Right lobe of liver (tissue), 6 donors: ENCODE data around the gene PRKCZ. TPM values are rescaled to one million over a fixed set of nuclear protein-coding genes. Genes with fewer than 3 reads are reported as not detected.

Source experiments
- ATAC-seq, 4 donors: fragments of 200-7000 bp; cut with Tn5 transposase; one replicate each; pipeline ENCODE4 v1.9.1; 2020; ENCODE audit warnings: mild to moderate bottlenecking in 4 of 4, moderate library complexity in 4 of 4
- DNase-seq, 3 donors: peaks; one replicate each; pipeline ENCODE4 v3.0.0-alpha.2; 2020
- H3K27ac ChIP-seq, 3 donors: fragments of 200-600 bp; one replicate each; pipeline ENCODE4 v1.8.0; 2022
- H3K27me3 ChIP-seq, 2 donors: fragments of 200-600 bp; one replicate each; pipeline ENCODE4 v1.8.0; 2022
- H3K36me3 ChIP-seq, 4 donors: fragments of 200-600 bp; sonication (generic) in 1 of 4; one replicate each; pipeline versions ENCODE4 v1.5.1 to v1.8.0; 2017 to 2022; ENCODE audit warnings: control low read depth in 1 of 4
- H3K4me1 ChIP-seq, 4 donors: fragments of 200-600 bp; sonication (generic) in 1 of 4; one replicate each; pipeline versions ENCODE4 v1.5.1 to v1.8.0; 2017 to 2022; ENCODE audit warnings: control low read depth in 1 of 4
- H3K4me3 ChIP-seq, 3 donors: fragments of 200-600 bp; one replicate each; pipeline ENCODE4 v1.8.0; 2022
- H3K9me3 ChIP-seq, 4 donors: fragments of 200-600 bp; sonication (generic) in 1 of 4; one replicate each; pipeline versions ENCODE4 v1.5.1 to v1.8.0; 2017 to 2022; ENCODE audit warnings: control low read depth in 1 of 4
- CTCF ChIP-seq, 4 donors: fragments of 200-600 bp in 3 of 4; fragments of 450-650 bp in 1 of 4; IDR thresholded peaks; one replicate each; pipeline versions ENCODE4 v1.5.1 to v1.8.0; 2016 to 2022; ENCODE audit warnings: antibody characterized with exemption in 4 of 4, mild to moderate bottlenecking in 2 of 4
- POLR2A ChIP-seq: fragments of 450-650 bp; IDR thresholded peaks from one replicate; pipeline ENCODE4 v1.6.1; 2017; ENCODE audit warnings: antibody characterized with exemption, mild to moderate bottlenecking
- WGBS: methylation state at CpG from one replicate; pipeline ENCODE4 v1.1.6; 2018; ENCODE audit warnings: low coverage, low lambda C conversion rate; ENCODE audit not compliant: insufficient coverage; ENCODE audit errors: missing lambda C conversion rate; 5-methylcytosine and 5-hydroxymethylcytosine counted together
- intact Hi-C, 2 donors: fragments of 100-400 bp; cut with DNase I; formaldehyde crosslinking; loops; one replicate each; pipeline versions ENCODE4 v1.11.2 to v1.14.1; 2022
- total RNA-seq, 6 experiments: library from RNA; depleted of rRNA in 2 of 6; stranded (reverse); fragments of >200 nt in 2 of 6; fragmentation: NEBNext Ultra II Directional in 3 of 6; extraction: Animal tissue kit (Norgen Biotek cat#: 25700) in 3 of 6; gene quantifications; one replicate each; pipeline versions ENCODE4 v1.1.0 to v1.2.4, GENCODE V29; 2016 to 2023
- donor health status: DM: no; HTN: yes; CAD: no.
- donor health status: DM: no; HTN: no; CAD: no.
- donor health status: DM: no; HTN: no; CAD: no.
- donor health status: DM: no; HTN: yes; CAD: no.
- donor health status: DM: no; HTN: yes; CAD: no.

The PRKCZ gene
- total RNA-seq, 6 experiments from 2014 or later = 10.3 to 20.1 (median 15.8) TPM

- WGBS = 0% methylated on average over 4 of the region's 17 CpGs
- Histone ChIP-seq H3K4me3 (peak overlapping the region; percentile 59 to 77 (median 67)), H3K9me3 (no peaks in the 10 kb centered on the region), H3K4me1 (peaks cover 0 to 65% (median 35%) of the 10 kb centered on the region in 4 donors), H3K27ac (peak overlapping the region; percentile 68 to 93 (median 73)), H3K36me3 (no peaks in the 10 kb centered on the region), H3K27me3 (no peaks in the 10 kb centered on the region)
- DNase-seq = no peak
- TF ChIP-seq CTCF (IDR thresholded peaks at IDR 0.05) = no peak
- TF ChIP-seq POLR2A = no peak
- intact Hi-C loops = loop anchor here in 1 of 2 donors (5.0 to 10.0 kb wide), 2 partner anchors 35 to 72 kb away; no protein-coding TSS in a partner anchor
- peak in 2 of 4 donors; percentile 0 to 29 for ATAC-seq
Measured at GRCh38 chr1:2232255-2232915, 182.2 kb downstream of the PRKCZ start.

GRCh38 chr1:2232916-2233438 lies 182.8 kb downstream of the PRKCZ start:
- ATAC-seq (peak in 3 of 4 donors; percentile 1 to 13 (median 4)), DNase-seq (peak in 1 of 3 donors; percentile 75)
- Histone ChIP-seq H3K36me3 (no peaks in the 10 kb centered on the region), H3K27me3 (no peaks in the 10 kb centered on the region), H3K27ac (peak overlapping the region; percentile 68 to 93 (median 73)), H3K4me3 (peak overlapping the region; percentile 59 to 77 (median 67)), H3K4me1 (peaks cover 0 to 71% (median 38%) of the 10 kb centered on the region in 4 donors), H3K9me3 (no peaks in the 10 kb centered on the region)
- TF ChIP-seq CTCF (IDR thresholded peaks at IDR 0.05) = no peak
- no peak for TF ChIP-seq POLR2A
- 9% methylated on average over 6 of the region's 23 CpGs for WGBS
- intact Hi-C loops = loop anchor here in 1 of 2 donors (5.0 to 10.0 kb wide), 2 partner anchors 36 to 72 kb away; no protein-coding TSS in a partner anchor

GRCh38 chr1:2233468-2233867 lies 183.3 kb downstream of the PRKCZ start:
- TF ChIP-seq POLR2A (no peak), CTCF (IDR thresholded peaks at IDR 0.05) (no peak)
- ATAC-seq = no peak
- H3K27ac ChIP-seq = peak overlapping the region; percentile 68 to 93 (median 68)
- H3K4me3 ChIP-seq = peak overlapping the region in 2 of 3 donors; percentile 59 to 67
- no peaks in the 10 kb centered on the region for H3K9me3 ChIP-seq
- intact Hi-C loops = loop anchor here in 1 of 2 donors (5.0 to 10.0 kb wide), 2 partner anchors 36 to 71 kb away; no protein-coding TSS in a partner anchor
- H3K36me3 ChIP-seq = no peaks in the 10 kb centered on the region
- 25% methylated on average over 7 of the region's 12 CpGs for WGBS
- no peak for DNase-seq
- peaks cover 0 to 76% (median 43%) of the 10 kb centered on the region in 4 donors for H3K4me1 ChIP-seq
- H3K27me3 ChIP-seq = no peaks in the 10 kb centered on the region

GRCh38 chr1:2233997-2234761 lies 184.0 kb downstream of the PRKCZ start:
- Histone ChIP-seq H3K4me3 (peak overlapping the region in 2 of 3 donors; percentile 30 to 67), H3K27me3 (no peaks in the 10 kb centered on the region), H3K36me3 (no peaks in the 10 kb centered on the region), H3K4me1 (peaks cover 0 to 83% (median 49%) of the 10 kb centered on the region in 4 donors), H3K27ac (peak overlapping the region; percentile 68 to 93 (median 68)), H3K9me3 (no peaks in the 10 kb centered on the region)
- 1% methylated on average over 13 of the region's 27 CpGs for WGBS
- peak; percentile 92 to 96 (median 95) for DNase-seq
- intact Hi-C loops = loop anchor here in 1 of 2 donors (5.0 to 10.0 kb wide), 2 partner anchors 37 to 71 kb away; no protein-coding TSS in a partner anchor
- TF ChIP-seq POLR2A (peak; percentile 76), CTCF (IDR thresholded peaks at IDR 0.05) (no peak)
- peak; percentile 60 to 68 (median 64) for ATAC-seq
